Hematopoietic multipotent progenitor cell (in vitro differentiated cells): Measurements from ENCODE around the gene ENO1. TPM values are rescaled to one million over a fixed set of nuclear protein-coding genes. Genes with fewer than 3 reads are reported as not detected.
"Not testable (repeated sequence)": the region's sequence is repeated elsewhere in the genome, so short reads cannot be mapped to it uniquely, and the experiment has no call there.

Experiments used
- DNase-seq, 3 donors: peaks; one replicate each; pipeline ENCODE4 v3.0.0-alpha.2; 2011 to 2015; ENCODE audit warnings: low read depth in 2 of 3, low spot score in 2 of 3
- total RNA-seq: library from RNA; depleted of rRNA; stranded (reverse); fragments of >200 nt; gene quantifications from one replicate; pipeline ENCODE4 v1.2.3, GENCODE V29; 2012

ENO1 gene
- total RNA-seq, 1 donor: 1,354 TPM

DNA sequence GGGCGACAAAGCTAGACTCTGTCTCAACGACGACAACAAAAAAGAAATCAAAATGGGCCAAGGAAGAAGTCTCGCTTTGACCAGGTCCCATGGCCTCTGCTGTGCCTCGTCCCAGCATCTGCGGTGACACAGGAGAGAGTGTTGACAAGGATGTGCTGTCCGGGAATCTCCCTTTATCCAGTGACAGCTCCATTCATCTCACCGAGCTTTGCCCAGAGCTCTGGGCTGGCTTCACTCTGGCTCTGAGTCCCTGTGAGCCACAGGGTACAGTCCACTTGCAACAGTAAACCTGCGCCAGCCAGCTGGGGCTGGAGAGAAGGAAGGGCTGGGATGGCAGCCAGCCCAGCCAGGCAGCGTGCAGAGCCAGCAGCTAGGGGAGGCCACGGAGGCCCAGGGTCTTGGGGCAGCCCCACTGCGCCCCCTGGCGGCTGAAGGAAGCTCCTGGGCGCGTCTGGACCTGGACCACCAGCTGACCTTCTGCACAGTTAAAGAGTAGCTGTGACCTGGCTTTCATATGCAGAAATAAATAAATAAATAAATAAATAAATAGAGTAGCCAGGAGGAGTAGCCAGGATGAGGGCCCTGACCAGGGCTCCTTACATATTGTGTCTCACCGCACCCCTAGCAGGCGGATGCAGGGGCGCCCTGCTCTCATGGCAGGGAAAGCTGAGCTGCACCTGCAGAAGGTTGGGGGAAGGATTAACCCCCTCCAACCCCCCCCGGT is 29.7 kb downstream of the ENO1 start:
- peak; percentile 67 to 88 (median 85) for DNase-seq

DNA sequence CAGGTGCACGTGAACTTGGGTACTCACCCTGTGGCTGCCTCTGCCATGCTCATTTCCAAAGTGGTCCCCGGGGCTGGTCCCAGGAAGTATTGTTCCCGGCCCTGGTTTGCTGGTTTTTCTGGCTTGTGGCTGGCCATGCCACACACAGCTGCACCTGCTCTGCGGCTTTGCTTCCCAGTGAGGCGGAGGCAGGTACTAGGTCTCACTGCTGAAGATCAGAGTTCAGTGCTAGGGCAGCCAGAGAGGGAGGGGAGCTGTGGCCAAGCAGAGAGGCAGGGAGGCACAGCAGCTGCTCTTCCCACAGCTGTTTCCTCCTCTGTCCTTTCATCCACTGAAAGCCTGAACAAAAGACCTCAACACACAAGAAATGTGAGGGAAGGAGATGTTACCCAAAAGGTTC is 30.5 kb downstream of the ENO1 start:
- peak in 1 of 3 donors; percentile 70 for DNase-seq

DNA sequence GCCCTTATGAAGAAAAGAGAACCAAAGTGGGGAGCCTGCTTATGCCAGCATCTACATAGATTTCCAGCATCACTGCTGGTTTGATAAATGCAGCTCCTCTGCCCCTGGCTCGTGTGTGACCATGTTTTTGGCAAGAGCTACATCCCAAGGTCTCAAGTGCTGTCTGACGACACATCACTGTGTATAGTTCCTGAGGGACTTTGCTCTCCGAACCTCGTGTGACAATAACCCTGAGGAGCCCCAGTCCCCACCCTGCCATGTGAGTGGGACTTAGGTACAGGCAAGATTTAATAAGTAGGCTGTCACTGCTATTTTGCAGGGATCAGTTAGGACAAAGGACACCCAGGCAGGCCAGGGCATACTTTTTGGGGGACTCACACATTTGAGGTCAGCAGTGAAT is 32.2 kb downstream of the ENO1 start:
- DNase-seq: no peak

DNA sequence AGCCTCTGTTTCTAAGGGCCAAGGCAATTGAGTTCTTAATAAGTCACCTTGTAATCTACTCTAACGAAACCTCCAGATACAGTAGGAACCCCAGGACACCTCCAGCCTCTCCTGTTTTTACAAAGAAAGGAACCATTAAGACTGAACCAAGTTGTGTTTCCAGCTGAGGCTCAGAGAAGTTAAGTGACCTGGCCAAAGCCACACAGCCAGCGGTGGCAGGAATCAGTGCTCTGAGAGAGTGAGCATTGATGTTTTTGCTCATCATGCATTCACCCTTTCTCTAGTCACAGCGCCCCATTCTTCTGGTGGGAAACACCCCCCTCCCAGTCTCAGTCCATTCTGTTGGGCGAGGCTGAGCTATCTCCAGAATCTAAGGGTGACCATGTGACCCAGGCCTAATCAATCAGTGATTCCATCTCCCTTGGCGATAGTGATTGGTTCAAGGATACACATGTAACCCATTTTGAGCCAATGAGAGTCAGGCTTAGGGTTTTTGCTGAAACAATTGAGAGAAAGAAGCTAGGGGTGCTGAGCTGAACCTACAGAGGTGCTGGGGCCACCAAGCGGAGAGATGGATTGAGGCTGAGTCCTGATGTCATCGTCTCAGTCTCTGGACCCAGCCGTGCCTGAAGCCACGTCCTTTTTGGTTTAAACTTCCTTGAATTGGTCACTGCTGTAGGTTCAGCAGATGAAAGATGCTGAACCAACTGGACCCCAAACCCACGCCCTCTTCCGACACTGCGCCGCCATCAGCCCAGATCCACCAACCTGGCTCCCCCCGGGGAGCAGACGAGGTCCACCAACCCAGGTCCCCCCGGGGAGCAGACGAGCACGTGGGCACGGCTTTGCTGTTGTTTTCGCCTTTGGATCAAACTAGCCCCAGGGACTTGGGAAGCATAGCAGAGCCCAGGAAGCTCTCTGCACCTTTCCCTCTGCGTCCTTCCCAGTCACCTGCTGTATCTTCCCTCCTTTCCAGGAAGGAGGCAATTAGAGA is 33.1 kb downstream of the ENO1 start:
- no peak for DNase-seq

DNA sequence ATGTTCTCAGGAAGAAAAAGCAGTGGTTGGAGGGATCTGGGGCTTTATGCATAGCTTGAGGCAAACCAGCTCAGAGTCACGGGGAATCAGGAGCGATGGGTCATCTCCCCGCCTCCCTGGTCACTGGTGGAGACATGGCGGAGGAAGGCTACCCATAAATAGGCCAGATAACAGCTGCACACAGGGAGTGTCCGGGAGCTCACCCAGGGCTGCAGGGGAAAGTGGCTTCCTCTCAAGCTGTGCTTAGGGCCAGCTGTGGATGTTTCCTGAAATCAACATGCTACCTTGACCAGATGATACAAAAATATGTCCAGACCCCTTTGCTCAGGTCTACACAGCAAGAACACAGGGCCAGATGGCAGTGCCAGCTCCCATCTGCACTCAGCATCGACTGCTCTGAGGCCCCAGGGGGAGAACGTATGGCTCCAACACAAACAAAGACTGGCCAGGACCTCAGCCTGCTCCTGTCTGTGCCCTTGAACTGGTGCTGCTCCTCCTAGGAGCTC is 33.9 kb downstream of the ENO1 start:
- no peak for DNase-seq

DNA sequence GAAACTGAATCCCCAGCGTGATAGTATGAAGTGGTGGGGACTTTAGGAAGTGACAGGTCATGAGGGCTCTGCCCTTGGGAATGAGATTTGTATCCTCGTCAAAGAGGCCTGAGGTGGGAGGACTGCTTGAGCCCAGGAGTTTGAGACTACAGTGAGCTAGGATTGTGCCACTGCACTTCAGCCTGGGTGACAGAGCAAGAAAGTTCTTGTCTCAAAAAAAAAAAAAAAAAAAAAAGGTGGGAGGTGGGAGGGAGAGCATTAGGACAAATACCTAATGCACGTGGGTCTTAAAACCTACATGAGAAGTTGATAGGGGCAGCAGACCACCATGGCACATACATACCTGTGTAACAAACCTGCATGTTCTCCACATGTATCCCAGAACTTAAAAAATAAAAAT is 37.1 kb downstream of the ENO1 start:
- no peak for DNase-seq

DNA sequence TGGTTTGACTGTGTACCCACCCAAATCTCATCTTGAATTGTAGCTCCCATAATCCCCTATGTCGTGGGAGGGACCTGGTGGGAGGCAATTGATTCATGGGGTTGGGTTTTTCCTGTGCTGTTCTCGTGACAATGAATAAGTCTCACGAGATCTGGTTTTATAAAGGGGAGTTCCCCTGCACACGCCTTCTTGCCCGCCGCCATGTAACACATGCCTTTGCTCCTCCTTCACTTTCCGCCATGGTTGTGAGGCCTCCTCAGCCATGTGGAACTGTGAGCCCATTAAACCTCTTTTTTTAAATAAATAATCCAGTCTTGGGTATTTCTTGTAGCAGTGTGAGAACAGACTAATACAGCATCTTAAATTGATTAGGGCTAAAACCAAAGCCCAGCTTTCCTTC is 38.5 kb downstream of the ENO1 start:
- no peak for DNase-seq

DNA sequence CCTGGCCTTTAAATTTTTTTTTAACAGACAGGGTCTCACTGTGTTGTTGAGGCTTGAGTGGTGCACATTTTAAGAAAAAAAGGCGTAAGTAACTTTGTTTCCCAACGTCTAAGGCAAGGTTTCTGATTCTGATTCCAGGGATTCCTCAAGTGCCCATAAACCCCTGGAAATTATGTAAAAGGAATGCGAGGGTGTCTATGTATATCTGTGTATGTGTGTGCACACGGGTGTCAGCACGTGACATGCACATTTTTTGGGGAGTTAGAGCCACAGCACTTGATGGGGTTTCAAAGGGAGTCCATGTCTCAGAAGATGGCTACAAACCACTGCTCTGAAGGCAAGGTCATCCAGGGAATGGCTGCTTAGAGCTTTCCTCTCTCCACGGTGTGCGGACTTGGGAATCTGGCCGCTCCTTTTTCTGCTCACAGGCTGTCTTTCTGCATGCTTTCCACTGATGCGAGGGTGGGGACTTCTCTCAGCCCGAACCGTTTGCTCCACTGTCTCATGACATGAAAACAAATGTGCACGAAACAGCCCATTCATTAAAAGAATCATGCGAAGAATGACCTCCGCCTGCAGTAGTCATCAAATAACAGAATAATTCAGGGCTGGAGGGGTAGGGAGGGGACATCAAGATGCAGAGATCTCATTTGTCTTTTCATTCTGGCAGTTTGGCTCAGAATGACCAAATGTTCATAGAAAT is 42.4 kb downstream of the ENO1 start:
- no peak for DNase-seq

DNA sequence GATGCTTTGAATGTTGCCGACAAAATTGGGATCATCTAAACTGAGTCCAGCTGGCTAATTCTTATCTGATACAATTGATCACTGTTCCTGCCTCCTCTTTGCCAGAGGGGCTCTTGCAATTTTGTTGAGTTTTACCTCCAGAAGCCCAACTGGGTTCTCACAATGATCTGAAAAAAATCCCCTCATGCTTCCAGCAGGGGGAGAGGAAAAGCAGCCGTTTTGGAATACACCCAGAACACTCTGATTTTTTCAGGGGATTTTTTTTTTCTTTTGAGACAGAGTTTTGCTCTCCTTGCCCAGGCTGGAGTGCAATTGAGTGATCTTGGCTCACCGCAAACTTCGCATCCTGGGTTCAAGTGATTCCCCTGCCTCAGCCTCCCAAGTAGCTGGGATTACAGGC is 47.1 kb downstream of the ENO1 start:
- peak in 1 of 3 donors; percentile 61 for DNase-seq

DNA sequence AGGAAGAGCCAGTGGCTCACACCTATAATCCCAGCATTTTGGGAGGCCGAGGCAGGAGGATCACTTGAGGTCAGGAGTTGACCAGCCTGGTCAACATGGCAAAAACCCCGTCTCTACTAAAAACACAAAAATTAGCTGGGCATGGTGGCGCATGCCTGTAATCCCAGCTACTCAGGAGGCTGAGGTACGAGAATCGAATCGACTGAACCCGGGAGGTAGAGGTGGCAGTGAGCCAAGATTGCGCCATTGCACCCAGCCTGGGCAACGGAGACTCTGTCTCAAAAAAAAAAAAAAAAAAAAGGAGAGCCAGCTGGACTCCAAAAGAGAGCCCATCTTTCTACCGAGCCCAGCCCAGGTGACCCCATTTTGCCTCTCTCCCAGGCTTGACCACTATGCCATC is 47.8 kb downstream of the ENO1 start:
- not testable (repeated sequence) for DNase-seq

DNA sequence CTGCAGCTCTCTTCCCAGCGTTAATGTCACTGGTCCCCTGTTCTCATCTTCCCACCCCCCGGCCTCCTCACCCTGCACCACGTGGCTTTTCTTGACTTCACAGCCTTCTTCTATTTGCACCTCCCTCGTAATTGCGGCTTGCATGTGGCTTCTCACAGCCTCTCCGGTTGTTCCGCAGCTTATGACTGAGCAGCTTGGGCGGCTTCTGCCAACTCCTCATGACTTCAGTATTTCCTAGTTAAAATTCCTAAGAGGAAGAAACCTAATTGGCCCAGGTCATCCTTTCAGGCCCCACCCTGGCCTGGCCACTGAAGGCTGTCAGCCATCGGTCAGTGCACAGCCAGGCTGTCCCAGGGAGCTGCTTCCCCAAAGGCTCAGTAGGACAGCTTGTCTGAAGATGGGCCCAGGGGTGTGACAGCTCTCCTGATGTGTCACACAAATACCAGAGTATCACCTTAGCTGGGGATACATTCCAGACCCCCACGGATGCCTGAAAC is 52.5 kb downstream of the ENO1 start:
- DNase-seq: no peak

DNA sequence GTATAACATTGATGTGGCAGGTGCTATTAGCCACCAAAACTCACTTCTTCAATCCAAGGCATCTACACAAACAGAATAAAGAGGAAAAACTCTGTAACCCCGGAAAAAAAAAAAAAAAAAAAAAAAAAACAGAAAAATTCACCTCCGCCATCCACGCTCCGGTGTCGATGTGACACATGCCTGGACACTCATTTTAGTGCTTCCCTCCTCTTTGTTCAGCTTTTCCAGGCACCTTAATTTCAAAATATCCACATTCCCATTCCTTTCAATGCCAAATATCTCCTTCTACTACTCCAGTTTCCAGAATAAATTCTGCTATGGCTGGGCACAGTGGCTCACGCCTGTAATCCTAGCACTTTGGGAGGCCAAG is 55.2 kb downstream of the ENO1 start:
- DNase-seq: no peak

DNA sequence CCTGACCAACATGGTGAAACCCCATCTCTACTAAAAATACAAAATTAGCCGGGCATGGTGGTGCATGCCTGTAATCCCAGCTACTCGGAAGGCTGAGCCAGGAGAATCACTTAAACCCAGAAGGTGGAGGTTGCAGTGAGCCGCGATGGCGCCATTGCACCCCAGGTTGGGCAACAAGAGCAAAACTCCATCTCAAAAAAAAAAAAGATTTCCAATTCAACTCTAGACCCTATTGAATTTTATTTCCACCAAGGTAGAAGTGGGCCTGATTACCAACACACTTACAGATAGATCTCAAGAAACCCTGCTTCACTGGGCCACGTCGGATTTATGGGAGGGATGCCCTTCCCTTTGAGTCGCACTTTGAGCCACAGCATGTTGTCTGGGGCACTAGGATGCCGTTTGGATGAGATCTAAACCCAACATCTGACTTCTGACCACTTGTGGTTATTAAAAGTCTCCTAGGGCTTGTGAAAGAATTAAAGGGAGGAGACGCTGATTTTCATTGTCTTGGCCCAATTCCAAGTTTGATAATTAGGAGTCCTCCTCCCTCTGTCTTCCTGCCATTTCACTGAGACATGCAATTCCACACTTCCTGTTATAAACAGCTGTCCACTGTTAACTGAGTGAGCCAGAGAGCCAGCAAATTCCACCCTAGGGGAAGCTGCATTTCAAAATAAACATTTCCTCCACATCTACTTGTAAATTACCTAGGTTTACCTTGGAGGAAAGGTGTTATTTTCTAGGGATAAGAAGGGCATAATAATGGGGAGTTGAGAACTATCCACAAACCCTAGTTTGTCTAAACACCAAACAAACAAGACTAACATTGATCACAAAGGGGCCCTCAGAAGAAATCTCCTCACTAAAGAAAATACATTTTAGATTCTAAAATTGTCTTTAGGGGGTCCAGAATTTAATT is 55.9 kb downstream of the ENO1 start:
- DNase-seq: peak in 1 of 3 donors; percentile 18

DNA sequence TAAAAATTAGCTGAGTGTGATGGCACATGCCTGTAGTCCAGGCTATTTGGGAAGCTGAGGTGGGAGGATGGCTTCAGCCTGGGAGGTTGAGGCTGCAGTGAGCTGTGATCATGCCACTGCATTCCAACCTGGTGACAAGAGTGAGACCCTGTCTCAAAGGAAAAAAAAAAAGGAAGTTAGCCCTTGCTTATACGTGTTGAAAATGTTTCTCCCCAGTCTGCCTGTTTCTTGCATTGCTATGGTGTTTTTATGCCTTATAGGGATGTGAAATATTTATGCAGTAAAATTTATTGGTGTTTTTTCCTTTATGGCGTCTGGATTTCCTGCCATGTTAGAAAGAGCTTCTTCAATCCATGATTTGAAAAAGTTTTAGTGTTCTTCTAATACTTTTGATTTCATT is 57.4 kb downstream of the ENO1 start:
- DNase-seq: peak in 1 of 3 donors; percentile 44

DNA sequence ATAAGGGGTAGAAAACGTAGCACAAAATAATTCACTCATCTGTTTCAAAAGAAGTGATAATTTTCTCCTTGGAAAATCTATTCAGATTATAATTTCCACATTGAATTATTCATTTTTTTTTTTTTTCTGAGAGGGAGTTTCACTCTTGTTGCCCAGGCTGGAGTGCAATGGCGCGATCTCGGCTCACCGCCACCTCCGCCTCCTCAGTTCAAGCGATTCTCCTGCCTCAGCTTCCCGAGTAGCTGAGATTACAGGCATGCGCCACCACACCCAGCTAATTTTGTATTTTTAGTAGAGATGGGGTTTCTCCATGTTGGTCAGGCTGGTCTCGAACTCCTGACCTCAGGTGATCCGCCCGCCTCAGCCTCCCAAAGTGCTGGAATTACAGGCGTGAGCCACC is 59.7 kb downstream of the ENO1 start:
- not testable (repeated sequence) for DNase-seq

DNA sequence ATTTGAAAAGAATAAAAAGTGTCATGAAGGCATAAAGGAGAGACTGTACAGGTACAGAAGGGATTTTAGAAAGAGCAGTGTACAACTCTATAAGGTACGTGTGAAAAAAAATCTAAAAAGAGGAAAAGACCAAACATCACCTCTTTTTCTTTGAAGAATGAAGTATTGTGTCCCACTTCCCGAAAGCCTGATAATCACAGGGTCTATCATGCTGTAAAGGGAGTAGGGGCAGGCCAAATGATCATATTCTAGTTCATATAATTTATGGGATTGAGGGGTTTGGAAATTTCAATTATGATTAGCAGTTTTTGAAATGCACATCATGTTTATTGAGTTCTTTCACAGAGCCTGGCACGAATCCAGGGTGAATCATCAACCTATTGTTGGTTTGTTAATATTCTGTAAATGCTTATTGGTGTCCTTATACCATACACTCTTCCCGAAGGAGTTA is 60.1 kb downstream of the ENO1 start:
- peak in 2 of 3 donors; percentile 64 to 65 for DNase-seq

DNA sequence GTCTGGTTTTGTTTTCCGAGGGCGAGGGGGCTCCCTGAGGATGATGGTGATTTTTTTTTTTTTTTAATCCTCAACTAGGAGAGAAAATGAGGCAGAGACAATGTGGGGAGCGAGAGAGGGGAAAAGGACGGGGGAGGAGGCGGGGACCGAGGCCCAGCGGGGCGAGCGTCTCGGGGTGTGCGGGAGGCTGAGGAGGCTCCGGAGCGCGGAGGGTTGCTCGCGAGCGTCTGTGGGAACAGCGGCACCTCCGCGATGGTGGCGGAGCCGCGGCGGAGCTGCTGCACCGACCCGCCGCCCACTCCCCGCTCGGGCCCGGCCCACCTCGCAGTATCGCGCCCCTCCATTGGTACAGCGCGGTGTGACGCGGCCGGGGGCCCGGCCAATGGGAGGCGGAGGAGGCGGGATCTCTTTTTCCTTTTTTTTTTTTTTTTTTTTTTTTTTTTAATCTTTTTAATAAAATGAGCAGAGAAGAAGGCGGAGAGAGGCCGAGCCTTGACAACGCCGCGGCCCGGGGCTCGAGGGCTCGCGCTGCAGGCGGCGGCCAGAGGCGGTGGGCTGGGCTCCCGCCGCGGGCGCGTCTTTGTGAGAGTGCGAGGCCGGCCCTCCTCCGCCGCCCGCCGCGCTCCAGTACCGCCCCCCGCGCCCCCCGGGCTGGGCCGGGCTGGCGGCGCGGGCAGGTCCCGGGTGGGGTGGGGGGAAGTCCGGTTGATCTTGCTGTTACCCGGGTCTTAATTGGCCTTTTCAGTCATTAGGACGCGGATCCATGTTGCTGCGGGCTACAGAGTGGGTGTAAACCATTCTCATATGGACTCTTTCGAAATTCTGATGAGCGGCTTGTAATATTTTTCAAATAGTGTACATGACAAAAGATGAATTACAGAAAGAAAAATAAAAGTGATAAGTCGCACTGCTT is 60.8 kb downstream of the ENO1 start, which contains the start of gene RERE:
RERE (minus strand) TSS at position 229 of the 913 bp plus-strand sequence.
- peak; percentile 94 to 97 (median 96) for DNase-seq

DNA sequence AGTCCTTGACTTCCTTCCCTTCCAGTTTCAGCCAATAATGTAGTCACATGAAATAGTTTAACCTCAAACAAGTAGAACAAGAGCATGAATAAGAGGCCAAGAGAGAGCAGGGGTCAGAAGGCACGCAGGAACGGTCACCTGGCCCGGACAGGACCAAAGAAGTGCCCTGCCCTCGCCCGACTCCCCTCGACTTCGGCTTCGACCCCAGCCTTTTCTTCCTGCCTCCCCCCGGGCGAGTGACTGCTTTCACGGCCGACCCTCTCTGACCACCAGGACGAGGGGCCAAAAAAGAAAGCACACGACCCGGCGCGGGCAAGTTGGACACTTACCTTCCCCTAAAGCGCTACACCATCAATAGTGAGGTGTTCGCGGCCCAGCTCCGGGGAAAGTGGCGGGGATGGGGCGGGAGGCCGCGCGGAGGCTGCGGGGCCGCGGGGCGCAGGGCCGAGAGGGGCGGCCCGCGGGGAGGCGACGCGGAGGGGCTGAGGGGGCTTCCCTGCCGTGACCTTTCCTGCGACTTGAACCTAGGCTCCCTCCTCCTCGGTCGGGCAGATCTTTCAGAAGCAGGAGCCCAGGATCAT is 61.6 kb downstream of the ENO1 start:
- peak in 1 of 3 donors; percentile 9 for DNase-seq
